ENCODE data around the gene LTA4H. TPM values are rescaled to one million over a fixed set of nuclear protein-coding genes. Genes with fewer than 3 reads are reported as not detected.

Gene LTA4H
- total RNA-seq, 1 donor from 2014 or later, result 124 TPM

DNA sequence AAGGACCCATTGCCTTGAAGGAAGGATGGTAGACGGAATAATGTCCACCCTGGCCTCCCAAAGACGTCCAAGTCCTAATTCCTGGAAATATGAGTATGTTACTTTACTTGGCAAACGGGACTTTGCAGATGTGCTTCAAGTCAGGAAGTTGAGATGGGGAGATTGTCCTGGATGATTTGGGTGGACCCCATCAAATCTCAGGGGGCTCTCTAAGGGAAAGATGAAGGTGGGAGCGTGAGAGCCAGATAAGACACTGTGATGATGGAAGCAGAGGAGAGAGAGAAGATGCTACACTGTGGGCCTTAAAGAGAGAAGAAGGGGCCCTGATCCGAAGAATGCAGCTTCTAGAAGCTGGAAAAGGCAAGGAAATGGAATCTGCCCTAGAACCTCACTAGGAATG is 29.6 kb upstream of the LTA4H start:
- H3K36me3 Mint-ChIP-seq (ENCODE audit: low read depth), result no peaks in the 10 kb centered on the region
- ChIA-PET POLR2A (interaction anchor here (0.9 kb wide), 1 partner anchor 150 kb away, joined by 3 read pairs; no protein-coding TSS in a partner anchor), CTCF (interaction anchor here (1.3 to 5.5 kb wide), 3 partner anchors 134 to 452 kb away, joined by 3 to 36 read pairs (median 13); no protein-coding TSS in a partner anchor)
- H3K4me1 Mint-ChIP-seq, result peaks cover 31% of the 10 kb centered on the region
- H3K9me3 Mint-ChIP-seq, result peaks cover 2% of the 10 kb centered on the region
- H3K27ac Mint-ChIP-seq, result no peak overlapping the region
- TF ChIP-seq, protein P1, sequence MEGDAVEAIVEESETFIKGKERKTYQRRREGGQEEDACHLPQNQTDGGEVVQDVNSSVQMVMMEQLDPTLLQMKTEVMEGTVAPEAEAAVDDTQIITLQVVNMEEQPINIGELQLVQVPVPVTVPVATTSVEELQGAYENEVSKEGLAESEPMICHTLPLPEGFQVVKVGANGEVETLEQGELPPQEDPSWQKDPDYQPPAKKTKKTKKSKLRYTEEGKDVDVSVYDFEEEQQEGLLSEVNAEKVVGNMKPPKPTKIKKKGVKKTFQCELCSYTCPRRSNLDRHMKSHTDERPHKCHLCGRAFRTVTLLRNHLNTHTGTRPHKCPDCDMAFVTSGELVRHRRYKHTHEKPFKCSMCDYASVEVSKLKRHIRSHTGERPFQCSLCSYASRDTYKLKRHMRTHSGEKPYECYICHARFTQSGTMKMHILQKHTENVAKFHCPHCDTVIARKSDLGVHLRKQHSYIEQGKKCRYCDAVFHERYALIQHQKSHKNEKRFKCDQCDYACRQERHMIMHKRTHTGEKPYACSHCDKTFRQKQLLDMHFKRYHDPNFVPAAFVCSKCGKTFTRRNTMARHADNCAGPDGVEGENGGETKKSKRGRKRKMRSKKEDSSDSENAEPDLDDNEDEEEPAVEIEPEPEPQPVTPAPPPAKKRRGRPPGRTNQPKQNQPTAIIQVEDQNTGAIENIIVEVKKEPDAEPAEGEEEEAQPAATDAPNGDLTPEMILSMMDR (IDR thresholded peaks at IDR 0.05), result no peak
- no peaks in the 10 kb centered on the region for H3K27me3 Mint-ChIP-seq
- ATAC-seq (ENCODE audit: low read depth) (no peak), DNase-seq (no peak)
- intact Hi-C loops (cut with micrococcal nuclease), result no loop called here
- no peak overlapping the region for H3K4me3 Mint-ChIP-seq

DNA sequence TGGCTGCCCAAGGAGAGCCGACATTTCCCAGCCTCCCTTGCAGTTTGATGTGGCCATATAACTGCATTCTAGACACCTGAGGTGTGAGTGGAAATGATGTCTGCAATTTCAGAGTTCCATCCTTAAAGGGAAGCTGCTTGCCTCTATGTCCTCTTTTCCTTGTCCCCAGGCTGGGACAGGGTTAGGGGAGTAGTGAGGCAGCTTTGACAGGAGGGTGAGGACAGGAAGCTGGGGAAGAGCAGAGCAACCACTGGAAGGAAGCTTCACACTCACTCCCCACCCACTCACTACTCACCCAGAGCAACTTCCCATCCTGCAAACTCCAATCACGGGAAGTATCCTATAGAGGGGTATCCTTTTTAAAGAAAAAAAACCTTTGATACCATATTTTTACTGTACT is 28.9 kb upstream of the LTA4H start:
- Mint-ChIP-seq H3K9me3 (no peaks in the 10 kb centered on the region), H3K27ac (no peak overlapping the region), H3K36me3 (ENCODE audit: low read depth) (no peaks in the 10 kb centered on the region), H3K4me3 (no peak overlapping the region), H3K27me3 (no peaks in the 10 kb centered on the region), H3K4me1 (peaks cover 31% of the 10 kb centered on the region)
- TF ChIP-seq, protein P1 (IDR thresholded peaks at IDR 0.05), result no peak
- ChIA-PET POLR2A (interaction anchor here (0.6 to 0.9 kb wide), 4 partner anchors 15 to 151 kb away, joined by 3 to 4 read pairs (median 3); no protein-coding TSS in a partner anchor), CTCF (interaction anchor here (1.3 to 5.5 kb wide), 3 partner anchors 135 to 452 kb away, joined by 3 to 36 read pairs (median 13); no protein-coding TSS in a partner anchor)
- intact Hi-C loops (cut with micrococcal nuclease), result no loop called here
- DNase-seq, result no peak
- no peak for ATAC-seq (ENCODE audit: low read depth)

DNA sequence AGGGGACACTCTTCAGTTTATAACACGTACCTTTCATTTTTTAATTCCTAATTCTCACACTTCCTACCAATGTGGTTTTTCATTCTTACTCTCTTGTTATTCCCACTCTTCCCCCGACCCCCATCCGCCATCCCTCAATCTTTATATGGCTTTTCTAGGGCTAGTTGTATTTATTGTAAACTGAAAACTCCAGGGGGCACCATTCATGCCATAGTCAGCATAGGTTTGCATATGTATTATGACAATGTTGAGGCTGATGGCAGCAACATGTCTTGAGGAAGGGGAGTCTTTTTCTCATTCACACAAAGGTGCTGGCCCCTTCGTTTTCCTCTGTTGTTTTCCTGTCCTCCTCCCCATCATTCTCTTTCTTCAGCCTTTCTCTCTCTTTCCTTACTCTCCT is 27.7 kb upstream of the LTA4H start:
- intact Hi-C loops (cut with micrococcal nuclease), result loop anchor here (2.0 kb wide), 2 partner anchors 74 to 144 kb away; no protein-coding TSS in a partner anchor
- peak overlapping the region; percentile 36 for H3K4me3 Mint-ChIP-seq
- no peaks in the 10 kb centered on the region for H3K36me3 Mint-ChIP-seq (ENCODE audit: low read depth)
- H3K27ac Mint-ChIP-seq, result no peak overlapping the region
- TF ChIP-seq, protein P1 (IDR thresholded peaks at IDR 0.05), result no peak
- no peak for ATAC-seq (ENCODE audit: low read depth)
- POLR2A ChIA-PET, result no interaction called here
- CTCF ChIA-PET, result interaction anchor here (1.0 to 7.1 kb wide), 4 partner anchors 149 to 454 kb away, joined by 4 to 90 read pairs (median 42); no protein-coding TSS in a partner anchor
- no peaks in the 10 kb centered on the region for H3K9me3 Mint-ChIP-seq
- no peak for DNase-seq
- no peaks in the 10 kb centered on the region for H3K27me3 Mint-ChIP-seq
- H3K4me1 Mint-ChIP-seq, result peaks cover 31% of the 10 kb centered on the region

DNA sequence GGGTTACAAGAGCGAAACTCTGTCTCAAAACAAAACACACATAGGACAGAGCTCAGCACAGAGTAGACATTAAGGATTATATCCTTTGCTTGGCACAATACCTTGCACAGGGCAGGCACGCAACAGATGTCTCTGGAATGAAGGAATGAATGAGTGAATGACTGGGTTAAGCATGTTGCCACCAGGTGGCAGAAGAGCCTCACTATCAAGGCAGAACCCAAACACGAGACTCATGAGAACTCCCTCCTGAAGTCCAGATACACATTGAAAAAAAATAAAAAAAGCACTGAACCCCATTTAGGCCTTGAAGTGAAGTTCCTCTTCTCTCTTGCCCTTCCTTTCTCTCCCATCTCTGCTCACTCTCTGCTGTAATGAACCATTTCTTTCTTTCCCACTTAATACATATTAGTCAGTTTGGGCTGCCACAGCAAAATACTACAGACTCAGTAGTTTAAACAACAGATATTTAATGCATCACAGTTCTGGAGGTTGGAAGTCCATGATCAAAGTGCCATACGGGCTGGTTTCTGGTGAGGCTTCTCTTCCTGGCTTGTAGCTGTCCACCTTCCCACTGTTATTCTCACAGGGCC is 26.6 kb upstream of the LTA4H start:
- Mint-ChIP-seq H3K27ac (peak overlapping the region; percentile 71), H3K9me3 (peaks cover 2% of the 10 kb centered on the region), H3K4me1 (peaks cover 31% of the 10 kb centered on the region), H3K27me3 (no peaks in the 10 kb centered on the region), H3K36me3 (ENCODE audit: low read depth) (no peaks in the 10 kb centered on the region), H3K4me3 (no peak overlapping the region)
- TF ChIP-seq, protein P1 (IDR thresholded peaks at IDR 0.05), result no peak
- intact Hi-C loops (cut with micrococcal nuclease), result loop anchor here (1.0 to 2.0 kb wide), 6 partner anchors 75 to 454 kb away; partner anchors contain the start of gene CDK17
- ChIA-PET POLR2A (interaction anchor here (1.4 kb wide), 1 partner anchor 154 kb away, joined by 9 read pairs; no protein-coding TSS in a partner anchor), CTCF (interaction anchor here (0.8 to 7.1 kb wide), 6 partner anchors 22 to 455 kb away, joined by 3 to 90 read pairs (median 4); no protein-coding TSS in a partner anchor)
- DNase-seq (peak; percentile 37), ATAC-seq (ENCODE audit: low read depth) (peak; percentile 92)

DNA sequence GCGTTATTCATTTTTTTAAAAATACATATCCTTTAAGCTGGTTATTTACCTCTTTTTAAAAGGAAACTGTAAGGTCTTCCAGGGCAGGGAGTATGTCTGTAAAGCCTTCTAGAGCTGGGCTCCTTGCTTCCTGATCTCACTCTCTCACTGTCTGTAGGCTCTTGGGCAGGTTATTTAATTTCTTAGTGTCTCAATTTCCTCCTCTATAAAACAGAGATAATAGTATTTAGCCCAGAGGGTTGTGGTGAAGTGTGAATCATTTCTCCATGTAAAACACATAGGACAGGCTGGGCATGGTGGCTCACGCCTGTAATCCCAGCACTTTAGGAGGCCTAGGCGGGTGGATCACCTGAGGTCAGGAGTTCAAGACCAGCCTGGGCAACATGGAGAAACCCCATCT is 25.9 kb upstream of the LTA4H start:
- no peak overlapping the region for H3K27ac Mint-ChIP-seq
- intact Hi-C loops (cut with micrococcal nuclease), result no loop called here
- CTCF ChIA-PET, result interaction anchor here (0.7 to 7.1 kb wide), 7 partner anchors 22 to 459 kb away, joined by 3 to 90 read pairs (median 3); no protein-coding TSS in a partner anchor

More for the DNA sequence above, 25.9 kb upstream of the LTA4H start:
- H3K4me1 Mint-ChIP-seq, result peaks cover 31% of the 10 kb centered on the region
- H3K4me3 Mint-ChIP-seq, result no peak overlapping the region
- H3K36me3 Mint-ChIP-seq (ENCODE audit: low read depth), result no peaks in the 10 kb centered on the region
- POLR2A ChIA-PET, result interaction anchor here (0.5 to 1.4 kb wide), 2 partner anchors 154 to 447 kb away, joined by 4 to 9 read pairs; no protein-coding TSS in a partner anchor
- DNase-seq (no peak), ATAC-seq (ENCODE audit: low read depth) (no peak)
- H3K9me3 Mint-ChIP-seq, result peaks cover 4% of the 10 kb centered on the region
- no peaks in the 10 kb centered on the region for H3K27me3 Mint-ChIP-seq
- TF ChIP-seq, protein P1 (IDR thresholded peaks at IDR 0.05), result no peak

All from activated B cell treated with CpG ODN at 0.5 μM for 24 hours (primary cell).